GM12874 (cell line): ENCODE measurements around the gene A4GNT.

ENCODE experiments used
- CTCF ChIP-seq: IDR thresholded peaks from 2 replicates; pipeline ENCODE4 v1.5.1; 2011; ENCODE audit warnings: low read depth, mild to moderate bottlenecking, control low read depth, low read length, moderate library complexity; ENCODE audit not compliant: insufficient read depth

A4GNT gene

GRCh38 chr3:138135146-138135832, 3.1 kb upstream of the A4GNT start:
- TF ChIP-seq CTCF = no peak

GRCh38 chr3:138127636-138128365, 4.4 kb downstream of the A4GNT start:
- TF ChIP-seq CTCF = no peak

- TF ChIP-seq CTCF = no peak
Observed at GRCh38 chr3:138125548-138126221, 6.5 kb downstream of the A4GNT start.

GRCh38 chr3:138124706-138125355, 7.4 kb downstream of the A4GNT start:
- no peak for TF ChIP-seq CTCF

- TF ChIP-seq CTCF = no peak
Observed at GRCh38 chr3:138124188-138124587, 8.0 kb downstream of the A4GNT start.

GRCh38 chr3:138119423-138119766, 12.8 kb downstream of the A4GNT start:
- TF ChIP-seq CTCF = no peak
